ENCODE measurements around the gene MRPL47. TPM values are rescaled to one million over a fixed set of nuclear protein-coding genes. Genes with fewer than 3 reads are reported as not detected.

The MRPL47 gene
- total RNA-seq, 2 experiments from 2014 or later, result 29.7 to 49.8 TPM

DNA sequence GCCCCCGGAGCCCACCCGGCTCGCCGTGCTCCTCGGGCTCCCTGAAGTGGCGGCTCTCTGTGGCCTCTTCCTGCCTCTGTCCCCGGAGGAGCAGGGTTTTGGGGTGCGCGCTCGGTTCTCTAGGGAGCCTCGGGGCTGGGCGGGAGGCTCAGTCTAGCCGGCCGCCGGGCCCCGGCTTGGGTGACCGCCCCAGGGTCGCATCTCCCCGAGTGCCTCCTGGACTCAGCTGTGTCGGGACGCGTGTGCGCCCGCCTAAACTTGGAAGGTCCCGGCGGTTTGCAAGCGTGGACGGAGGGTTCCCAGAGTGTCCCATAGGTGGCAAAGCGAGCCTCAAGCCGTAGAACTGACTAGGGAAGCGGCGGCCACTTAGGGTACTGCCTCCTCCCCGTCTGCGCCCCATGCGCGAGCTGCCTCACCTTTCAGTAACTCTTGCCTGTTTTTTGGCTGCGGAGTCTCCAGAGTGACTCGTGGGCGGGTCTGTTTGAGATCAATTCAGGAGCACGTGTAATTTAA, 41.1 kb downstream of the MRPL47 start:
- Mint-ChIP-seq H3K27ac (peak overlapping the region; percentile 98), H3K4me1 (peaks cover 37% of the 10 kb centered on the region), H3K4me3 (peak overlapping the region; percentile 99), H3K36me3 (peaks cover 2% of the 10 kb centered on the region), H3K9me3 (ENCODE audit: low read depth) (no peaks in the 10 kb centered on the region), H3K27me3 (peaks cover 12% of the 10 kb centered on the region)
- CTCF ChIA-PET, result interaction anchor here (0.5 to 1.7 kb wide), 8 partner anchors 17 to 548 kb away, joined by 3 to 5 read pairs (median 3); no protein-coding TSS in a partner anchor
- DNase-seq (peak; percentile 86), ATAC-seq (peak; percentile 59)

DNA sequence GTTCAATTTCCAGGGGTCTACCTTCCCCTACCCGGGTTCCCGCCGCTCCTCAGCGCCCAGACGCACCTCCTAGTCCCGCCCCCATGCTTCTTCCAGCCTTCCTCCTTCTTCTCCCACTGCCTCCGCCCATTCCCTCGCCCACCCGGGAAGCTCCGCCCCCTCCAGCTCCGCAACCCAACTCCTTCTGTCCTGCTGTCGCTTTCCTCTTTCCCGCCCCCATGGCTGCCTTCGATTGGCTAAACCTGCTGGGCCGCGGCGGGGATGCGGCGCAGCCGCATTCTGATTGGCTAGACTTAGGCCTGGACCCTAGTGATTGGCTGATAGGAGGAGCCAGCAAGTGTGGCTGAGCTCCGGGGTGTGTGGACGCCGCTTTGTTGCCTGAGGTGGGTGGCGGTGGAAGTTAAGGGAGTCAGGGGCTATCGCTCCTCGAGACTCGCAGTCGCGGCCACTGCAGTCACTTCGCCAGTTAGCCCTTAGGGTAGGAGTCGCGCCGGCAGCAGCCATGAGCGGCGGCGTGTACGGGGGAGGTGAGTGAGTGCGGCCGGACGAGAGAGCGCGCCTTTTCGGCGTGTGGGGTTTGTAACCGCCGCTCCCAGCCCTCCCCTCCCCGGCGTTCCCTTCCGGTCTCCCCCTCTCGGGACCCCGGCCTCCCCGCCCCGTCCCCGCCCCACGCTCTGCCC, 41.7 kb downstream of the MRPL47 start, which contains the start of gene ACTL6A:
Gene ACTL6A (plus strand): TSS at position 336 of the 680 bp plus-strand sequence. CDS start 167 bp downstream, at position 503.
- Mint-ChIP-seq H3K4me3 (peak within 1 kb of the TSS; percentile 99), H3K27me3 (peaks cover 12% of the 10 kb centered on the region), H3K27ac (peak within 1 kb of the TSS; percentile 98), H3K9me3 (ENCODE audit: low read depth) (no peaks in the 10 kb centered on the region), H3K36me3 (peaks cover 2% of the 10 kb centered on the region), H3K4me1 (peaks cover 36% of the 10 kb centered on the region)
- DNase-seq (peak; percentile 99), ATAC-seq (peak; percentile 96)
- CTCF ChIA-PET, result interaction anchor here (0.5 to 1.7 kb wide), 12 partner anchors 18 to 547 kb away, joined by 3 to 7 read pairs (median 3); no protein-coding TSS in a partner anchor

DNA sequence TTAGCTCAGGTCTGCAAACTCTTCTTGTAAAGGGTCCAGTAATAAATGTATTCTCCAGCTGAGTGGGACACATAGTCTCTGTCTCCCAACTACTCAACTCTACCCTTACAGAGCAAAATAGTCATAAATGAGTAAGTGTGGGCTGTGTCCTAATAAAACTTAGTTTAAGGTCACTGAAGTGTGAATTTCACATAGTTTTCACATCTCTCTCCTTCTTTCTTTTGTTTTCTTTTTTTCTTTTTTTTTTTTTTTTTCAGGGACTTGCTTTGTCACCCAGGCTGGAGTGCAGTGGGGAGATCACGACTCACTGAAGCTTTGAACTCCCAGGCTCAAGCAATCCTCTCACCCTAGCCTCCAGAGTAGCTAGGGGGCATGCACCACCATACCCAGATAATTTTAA, 43.6 kb downstream of the MRPL47 start:
- Mint-ChIP-seq H3K27me3 (peaks cover 12% of the 10 kb centered on the region), H3K36me3 (peaks cover 2% of the 10 kb centered on the region), H3K27ac (no peak overlapping the region), H3K9me3 (ENCODE audit: low read depth) (no peaks in the 10 kb centered on the region), H3K4me3 (no peak overlapping the region), H3K4me1 (peaks cover 28% of the 10 kb centered on the region)
- no peak for DNase-seq
- no peak for ATAC-seq
- CTCF ChIA-PET, result interaction anchor here (1.3 kb wide), 1 partner anchor 110 kb away, joined by 3 read pairs; the partner anchor contains the start of gene GNB4

DNA sequence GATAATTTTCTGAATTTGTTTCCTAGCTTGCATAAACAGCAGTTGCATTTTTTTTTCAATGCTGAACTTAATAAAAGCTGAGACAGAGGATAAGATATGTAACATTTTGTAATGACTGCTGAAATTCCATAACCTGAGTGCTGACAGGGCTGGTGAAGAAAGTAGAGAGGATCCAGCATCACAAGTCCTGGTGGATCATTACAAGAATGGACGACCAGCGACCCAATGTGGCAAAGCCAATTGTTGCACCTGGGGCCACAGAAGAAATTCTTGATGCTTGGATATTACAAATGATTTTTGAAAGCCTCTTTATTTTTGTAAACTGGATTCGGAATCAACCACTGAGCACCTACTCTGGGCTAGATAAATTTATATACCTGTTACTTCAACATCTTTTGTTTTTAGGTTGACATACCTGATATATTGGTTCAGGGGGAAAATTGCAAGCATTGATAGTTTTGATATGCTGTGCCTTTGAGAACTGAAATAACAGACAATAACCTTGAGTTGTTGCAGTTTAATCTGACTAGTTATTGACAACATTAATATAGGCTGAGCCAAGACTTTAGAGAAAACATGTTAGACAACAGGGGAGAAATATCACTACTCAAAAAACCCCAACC, 45.6 kb downstream of the MRPL47 start:
- peaks cover 11% of the 10 kb centered on the region for H3K4me1 Mint-ChIP-seq
- peaks cover 12% of the 10 kb centered on the region for H3K27me3 Mint-ChIP-seq
- no peak overlapping the region for H3K27ac Mint-ChIP-seq
- H3K36me3 Mint-ChIP-seq, result no peaks in the 10 kb centered on the region
- ATAC-seq (no peak), DNase-seq (peak; percentile 77)
- H3K9me3 Mint-ChIP-seq (ENCODE audit: low read depth), result no peaks in the 10 kb centered on the region
- H3K4me3 Mint-ChIP-seq, result no peak overlapping the region
- CTCF ChIA-PET, result interaction anchor here (0.8 to 1.6 kb wide), 3 partner anchors 14 to 543 kb away, joined by 3 to 4 read pairs (median 3); no protein-coding TSS in a partner anchor

DNA sequence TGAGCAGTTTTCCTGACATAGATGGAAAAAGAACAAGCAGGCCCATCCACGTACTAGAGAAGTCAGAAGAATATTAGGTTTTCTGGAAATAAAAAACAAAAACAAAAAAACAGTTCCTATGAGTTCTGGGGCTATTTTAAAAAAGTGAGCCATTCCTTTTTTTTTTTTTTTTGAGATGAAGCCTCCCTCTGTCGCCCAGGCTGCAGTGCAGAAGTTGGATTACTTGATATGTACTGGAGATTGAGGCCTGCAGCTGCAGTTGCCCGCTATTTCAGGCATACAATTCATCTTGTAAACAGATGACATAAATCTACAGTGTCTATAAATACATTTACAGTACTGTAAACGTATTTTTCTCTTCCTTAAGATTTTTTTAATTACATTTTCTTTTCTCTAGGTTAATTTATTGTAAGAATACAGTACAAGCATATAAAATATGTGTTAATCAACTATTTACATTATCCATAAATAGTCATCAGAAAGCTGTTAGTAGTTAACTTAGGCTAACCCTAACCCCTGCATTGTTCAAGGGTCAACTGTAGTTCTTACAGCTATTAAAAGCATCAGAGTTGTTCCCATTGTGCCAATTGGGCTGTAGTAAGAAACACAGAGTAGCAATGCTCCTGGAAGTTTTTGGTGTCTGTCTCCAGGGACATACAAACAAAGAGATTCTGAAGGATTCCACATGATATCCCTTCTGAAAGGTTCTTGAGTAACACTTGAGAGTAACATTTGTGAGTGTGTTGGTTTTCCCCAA, 52.9 kb downstream of the MRPL47 start:
- Mint-ChIP-seq H3K4me3 (no peak overlapping the region), H3K4me1 (peaks cover 4% of the 10 kb centered on the region), H3K9me3 (ENCODE audit: low read depth) (no peaks in the 10 kb centered on the region), H3K27me3 (peaks cover 3% of the 10 kb centered on the region), H3K27ac (no peak overlapping the region), H3K36me3 (no peaks in the 10 kb centered on the region)
- DNase-seq (no peak), ATAC-seq (no peak)
- CTCF ChIA-PET, result interaction anchor here (1.5 kb wide), 1 partner anchor 91 kb away, joined by 4 read pairs; no protein-coding TSS in a partner anchor

DNA sequence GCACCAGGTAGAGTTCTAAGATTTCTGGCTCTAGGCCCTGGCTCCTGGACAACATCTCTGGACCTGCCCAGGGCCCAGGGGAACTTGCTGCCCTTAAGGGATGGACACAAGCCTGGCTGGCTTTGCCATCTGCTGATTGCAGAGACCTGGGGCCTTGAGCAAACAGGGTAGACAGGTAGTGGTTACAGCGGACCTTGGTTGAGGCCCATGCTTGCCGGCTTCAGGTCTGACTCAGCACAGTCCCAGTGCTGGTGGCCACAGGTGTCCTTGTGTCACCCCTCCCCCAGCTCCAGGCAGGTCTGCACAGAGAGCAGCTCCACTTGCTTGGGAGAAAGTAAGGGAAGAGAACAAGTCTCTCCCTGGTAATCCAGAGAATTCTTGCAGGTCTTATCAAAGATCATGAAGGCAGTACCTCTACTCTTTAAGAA, 57.6 kb downstream of the MRPL47 start:
- no peaks in the 10 kb centered on the region for H3K36me3 Mint-ChIP-seq
- no peak overlapping the region for H3K27ac Mint-ChIP-seq
- H3K9me3 Mint-ChIP-seq (ENCODE audit: low read depth), result peaks cover 2% of the 10 kb centered on the region
- CTCF ChIA-PET, result no interaction called here
- peaks cover 6% of the 10 kb centered on the region for H3K4me1 Mint-ChIP-seq
- peaks cover 6% of the 10 kb centered on the region for H3K27me3 Mint-ChIP-seq
- DNase-seq, result no peak
- ATAC-seq, result peak; percentile 23
- no peak overlapping the region for H3K4me3 Mint-ChIP-seq

DNA sequence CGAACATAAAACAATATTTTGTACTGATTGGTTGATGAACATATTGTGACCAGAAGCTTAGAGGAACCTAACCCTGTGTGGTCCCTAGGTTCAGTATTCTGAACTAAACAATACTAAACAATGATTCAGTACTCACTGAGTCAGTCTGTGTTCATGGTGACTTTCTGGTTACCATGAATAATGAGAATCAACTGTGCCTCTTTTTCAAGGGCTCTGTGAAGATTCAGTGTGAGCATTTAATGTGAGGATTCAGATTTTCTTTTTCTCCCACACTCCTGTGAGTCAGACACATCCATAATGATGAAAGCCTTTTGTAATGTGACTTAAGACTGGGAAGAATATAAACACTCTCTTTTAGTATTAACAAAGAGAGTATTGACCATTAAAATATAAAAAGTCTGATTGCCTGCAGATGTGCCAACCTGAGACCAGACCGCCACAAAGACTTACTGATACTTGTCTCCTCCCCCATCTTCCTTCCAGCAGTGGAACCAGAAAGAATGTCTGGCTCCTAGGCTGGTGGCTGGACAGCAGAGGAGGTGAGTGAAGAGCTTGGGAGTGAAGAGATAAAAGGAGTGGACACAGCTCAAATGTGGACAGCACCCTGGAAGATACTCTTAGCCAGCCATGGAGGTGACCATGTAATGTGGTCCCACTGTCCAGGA, 59.3 kb downstream of the MRPL47 start:
- Mint-ChIP-seq H3K4me3 (no peak overlapping the region), H3K27ac (no peak overlapping the region), H3K9me3 (ENCODE audit: low read depth) (peaks cover 2% of the 10 kb centered on the region), H3K4me1 (peaks cover 6% of the 10 kb centered on the region), H3K27me3 (peaks cover 6% of the 10 kb centered on the region), H3K36me3 (no peaks in the 10 kb centered on the region)
- CTCF ChIA-PET, result interaction anchor here (1.4 kb wide), 1 partner anchor 13 kb away, joined by 4 read pairs; no protein-coding TSS in a partner anchor
- ATAC-seq, result no peak
- no peak for DNase-seq

DNA sequence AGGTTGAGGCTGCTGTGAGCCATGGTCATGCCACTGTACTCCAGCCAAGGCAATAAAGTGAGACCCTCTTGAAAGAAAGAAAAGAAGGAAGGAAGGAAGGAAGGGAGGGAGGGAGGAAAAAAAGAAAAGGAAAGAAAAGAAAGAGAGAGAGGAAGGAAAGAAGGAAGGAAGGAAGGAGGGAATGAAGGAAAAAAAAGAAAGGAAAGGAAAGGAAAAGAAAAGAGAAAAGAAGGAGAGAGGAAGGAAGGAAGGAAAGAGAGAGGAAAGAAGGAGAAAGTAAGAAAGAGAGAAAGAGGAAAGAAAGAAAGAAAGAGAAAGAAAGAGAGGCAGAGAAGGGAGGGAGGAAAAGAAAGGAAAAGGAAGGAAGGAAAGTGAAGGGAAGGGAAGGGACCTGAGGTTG, 62.1 kb downstream of the MRPL47 start:
- no peaks in the 10 kb centered on the region for H3K36me3 Mint-ChIP-seq
- H3K4me3 Mint-ChIP-seq, result no peak overlapping the region
- H3K27me3 Mint-ChIP-seq, result peaks cover 3% of the 10 kb centered on the region
- DNase-seq (no peak), ATAC-seq (no peak)
- H3K27ac Mint-ChIP-seq, result no peak overlapping the region
- H3K4me1 Mint-ChIP-seq, result peaks cover 2% of the 10 kb centered on the region
- peaks cover 2% of the 10 kb centered on the region for H3K9me3 Mint-ChIP-seq (ENCODE audit: low read depth)
- CTCF ChIA-PET, result no interaction called here

DNA sequence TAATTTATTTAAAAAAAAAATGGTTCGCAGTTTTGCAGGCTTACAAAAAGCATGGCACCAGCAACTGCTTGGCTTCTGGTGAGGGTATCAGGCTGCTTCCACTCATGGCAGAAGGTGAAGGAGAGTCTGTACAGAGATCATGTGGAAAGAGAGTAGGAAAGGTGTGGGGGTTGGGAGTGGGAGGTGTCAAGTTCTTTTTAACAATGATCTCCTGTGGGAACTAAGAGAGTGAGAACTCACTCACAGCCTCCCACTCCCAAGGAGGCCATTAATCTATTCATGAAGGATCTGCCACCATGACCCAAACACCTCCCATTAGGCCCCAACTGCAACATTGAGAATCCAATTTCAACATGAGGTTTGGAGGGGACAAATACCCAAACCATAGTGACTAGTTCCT, 62.8 kb downstream of the MRPL47 start:
- ATAC-seq (no peak), DNase-seq (no peak)
- H3K27ac Mint-ChIP-seq, result no peak overlapping the region
- peaks cover 2% of the 10 kb centered on the region for H3K9me3 Mint-ChIP-seq (ENCODE audit: low read depth)
- H3K36me3 Mint-ChIP-seq, result no peaks in the 10 kb centered on the region
- H3K4me1 Mint-ChIP-seq, result peaks cover 2% of the 10 kb centered on the region
- CTCF ChIA-PET, result no interaction called here
- H3K4me3 Mint-ChIP-seq, result no peak overlapping the region
- peaks cover 3% of the 10 kb centered on the region for H3K27me3 Mint-ChIP-seq

DNA sequence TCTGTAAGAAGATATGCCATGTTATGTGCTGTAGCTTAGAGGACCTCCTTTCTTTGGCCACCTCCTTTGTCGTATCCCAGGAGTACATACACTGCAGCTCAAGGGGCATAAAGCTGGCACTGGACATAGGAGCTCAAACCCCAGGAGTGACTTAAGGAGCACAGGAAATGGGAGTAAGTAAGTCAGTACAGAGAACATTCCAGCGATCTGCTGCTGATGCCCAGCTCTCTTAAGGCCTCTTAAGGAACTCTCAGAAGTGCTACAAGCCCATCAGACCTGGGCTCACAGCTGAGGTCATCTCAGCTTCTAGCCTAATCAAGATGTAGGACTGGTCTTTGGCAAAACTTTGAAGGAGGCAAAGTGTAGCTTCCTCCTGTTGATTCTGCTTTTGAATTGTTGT, 63.3 kb downstream of the MRPL47 start:
- H3K27me3 Mint-ChIP-seq, result peaks cover 3% of the 10 kb centered on the region
- DNase-seq, result no peak
- H3K4me3 Mint-ChIP-seq, result no peak overlapping the region
- H3K27ac Mint-ChIP-seq, result no peak overlapping the region
- CTCF ChIA-PET, result no interaction called here
- ATAC-seq, result no peak
- H3K36me3 Mint-ChIP-seq, result no peaks in the 10 kb centered on the region
- H3K9me3 Mint-ChIP-seq (ENCODE audit: low read depth), result peaks cover 2% of the 10 kb centered on the region
- no peaks in the 10 kb centered on the region for H3K4me1 Mint-ChIP-seq
